Fibroblast of mammary gland (primary cell): ENCODE data around the gene PRR20C.
"Not testable (repeated sequence)": the region's sequence is repeated elsewhere in the genome, so short reads cannot be mapped to it uniquely, and the experiment has no call there.

Source experiments
- DNase-seq: peaks from one replicate; pipeline ENCODE4 v3.0.0-alpha.2; 2010; ENCODE audit warnings: low read depth
- H3K4me3 ChIP-seq: 2 replicates; pipeline ENCODE4 v1.5.1; 2011; ENCODE audit warnings: low read depth, mild to moderate bottlenecking, low read length, moderate library complexity; ENCODE audit not compliant: control insufficient read depth
- TF ChIP-seq, protein P1 (sequence below): conservative IDR thresholded peaks from 2 replicates; pipeline ENCODE4 v1.5.1; 2011; ENCODE audit warnings: low read depth, low read length, inconsistent platforms; ENCODE audit not compliant: control insufficient read depth, insufficient read depth

Gene PRR20C

DNA sequence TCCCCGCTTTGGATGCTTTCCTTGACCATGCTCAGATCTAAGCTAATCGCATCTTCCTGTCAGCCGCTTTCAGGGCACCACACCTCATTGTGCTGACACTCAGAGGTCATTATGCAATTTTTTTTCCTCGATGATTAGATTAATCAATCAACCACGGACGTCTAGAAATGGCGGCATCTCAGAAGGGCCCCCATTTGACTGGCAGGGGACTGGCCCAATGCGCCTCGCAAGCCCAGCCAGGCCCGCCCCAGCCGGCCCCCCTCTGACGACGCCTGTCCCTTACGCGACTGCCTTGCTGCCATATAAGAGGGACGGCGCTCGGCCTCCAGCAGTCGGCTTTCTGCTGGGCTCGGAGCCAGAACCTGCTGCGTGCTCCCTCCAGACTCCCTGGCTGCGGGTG, at the start of gene PRR20C:
PRR20C (plus strand) TSS at position 301 of the 400 bp plus-strand sequence. CDS start 387 bp downstream, outside the sequence.
- DNase-seq, H3K4me3 ChIP-seq: not testable (repeated sequence)

DNA sequence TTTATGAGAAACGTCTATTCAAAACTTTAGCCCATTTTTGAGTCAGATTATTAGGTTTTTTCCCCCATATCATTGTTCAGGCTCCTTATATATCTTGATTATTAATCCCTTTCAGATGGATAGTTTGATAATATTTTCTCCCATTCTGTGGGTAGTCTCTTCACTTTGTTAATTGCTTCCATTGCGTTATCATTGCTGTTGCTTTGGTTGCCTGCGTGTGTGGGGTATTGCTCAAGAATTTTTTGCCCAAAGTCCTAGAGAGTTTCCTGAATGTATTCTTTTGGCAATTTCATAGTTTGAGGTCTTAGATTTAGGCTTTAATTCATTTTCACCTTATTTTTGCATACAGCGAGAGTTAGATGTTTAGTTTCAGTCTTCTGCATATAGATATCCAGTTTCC, 38.9 kb upstream of the PRR20C start:
- DNase-seq, result no peak
- H3K4me3 ChIP-seq, result no peak overlapping the region
- TF ChIP-seq, protein P1, sequence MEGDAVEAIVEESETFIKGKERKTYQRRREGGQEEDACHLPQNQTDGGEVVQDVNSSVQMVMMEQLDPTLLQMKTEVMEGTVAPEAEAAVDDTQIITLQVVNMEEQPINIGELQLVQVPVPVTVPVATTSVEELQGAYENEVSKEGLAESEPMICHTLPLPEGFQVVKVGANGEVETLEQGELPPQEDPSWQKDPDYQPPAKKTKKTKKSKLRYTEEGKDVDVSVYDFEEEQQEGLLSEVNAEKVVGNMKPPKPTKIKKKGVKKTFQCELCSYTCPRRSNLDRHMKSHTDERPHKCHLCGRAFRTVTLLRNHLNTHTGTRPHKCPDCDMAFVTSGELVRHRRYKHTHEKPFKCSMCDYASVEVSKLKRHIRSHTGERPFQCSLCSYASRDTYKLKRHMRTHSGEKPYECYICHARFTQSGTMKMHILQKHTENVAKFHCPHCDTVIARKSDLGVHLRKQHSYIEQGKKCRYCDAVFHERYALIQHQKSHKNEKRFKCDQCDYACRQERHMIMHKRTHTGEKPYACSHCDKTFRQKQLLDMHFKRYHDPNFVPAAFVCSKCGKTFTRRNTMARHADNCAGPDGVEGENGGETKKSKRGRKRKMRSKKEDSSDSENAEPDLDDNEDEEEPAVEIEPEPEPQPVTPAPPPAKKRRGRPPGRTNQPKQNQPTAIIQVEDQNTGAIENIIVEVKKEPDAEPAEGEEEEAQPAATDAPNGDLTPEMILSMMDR, result no peak

DNA sequence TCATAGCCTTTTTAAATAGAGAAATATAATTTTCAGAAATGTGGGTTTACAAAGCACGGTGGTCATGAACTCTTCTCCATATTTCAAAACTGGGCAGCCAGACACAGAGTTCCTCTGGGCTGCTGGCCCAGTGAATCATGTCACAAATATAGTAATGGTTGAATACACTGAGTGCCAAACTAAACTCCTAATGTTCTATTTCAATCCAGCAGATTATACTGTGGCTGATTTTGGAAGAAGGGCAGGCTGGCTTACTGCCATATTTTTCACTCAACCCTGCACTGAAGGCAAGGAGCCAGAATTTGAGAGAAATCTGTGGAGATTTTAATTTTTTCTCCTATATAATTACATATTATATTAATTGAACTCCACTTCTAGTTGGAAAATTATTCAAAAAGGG, 30.2 kb upstream of the PRR20C start:
- TF ChIP-seq, protein P1, result no peak
- DNase-seq, result no peak
- no peak overlapping the region for H3K4me3 ChIP-seq

- no peak overlapping the region for H3K4me3 ChIP-seq
- TF ChIP-seq, protein P1, result no peak
- no peak for DNase-seq
These were observed 25.0 kb upstream of the PRR20C start for GRCh38 chr13:57128909-57129308.

GRCh38 chr13:57136093-57136492, 17.8 kb upstream of the PRR20C start:
- no peak for DNase-seq
- TF ChIP-seq, protein P1, result no peak

DNA sequence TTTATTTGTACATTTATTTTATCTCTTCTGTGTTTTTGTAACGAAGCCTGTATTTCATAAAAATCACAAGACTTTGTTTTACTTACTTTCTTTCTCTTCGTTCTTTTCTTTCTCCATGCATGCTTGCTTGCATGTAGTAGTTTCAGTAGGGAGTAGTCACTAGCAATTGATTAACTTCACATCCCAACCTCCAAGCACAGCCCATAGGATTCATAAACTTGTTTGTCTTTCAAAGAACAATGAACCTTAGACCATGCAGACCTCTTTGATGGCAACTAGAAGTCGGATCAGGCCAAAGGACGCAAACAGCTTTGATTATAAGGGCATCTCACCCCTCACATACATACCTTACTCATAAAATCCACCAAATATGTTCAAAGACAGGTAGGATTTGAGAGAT, 16.3 kb upstream of the PRR20C start:
- no peak for DNase-seq
- no peak overlapping the region for H3K4me3 ChIP-seq
- TF ChIP-seq, protein P1, result no peak

More at GRCh38 chr13:57136093-57136492, 17.8 kb upstream of the PRR20C start:
- no peak overlapping the region for H3K4me3 ChIP-seq

DNA sequence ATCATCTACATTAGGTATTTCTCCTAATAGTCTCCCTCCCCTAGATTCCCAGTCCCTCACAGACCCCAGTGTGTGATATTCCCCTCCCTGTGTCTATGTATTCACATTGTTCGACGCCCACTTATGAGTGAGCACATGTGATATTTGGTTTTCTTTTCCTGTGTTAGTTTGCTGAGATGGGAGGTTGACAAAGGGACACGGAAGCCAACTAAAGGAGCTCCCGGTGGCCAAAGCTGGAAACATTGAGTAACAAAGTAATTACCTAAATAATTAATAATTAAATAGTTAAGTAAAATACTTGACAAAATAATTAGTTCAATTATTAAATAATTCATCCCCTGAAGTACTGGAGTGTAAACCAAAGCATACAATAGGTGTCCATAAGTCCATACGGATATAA, 14.9 kb upstream of the PRR20C start:
- DNase-seq, result no peak
- H3K4me3 ChIP-seq, result no peak overlapping the region
- TF ChIP-seq, protein P1, result no peak

DNA sequence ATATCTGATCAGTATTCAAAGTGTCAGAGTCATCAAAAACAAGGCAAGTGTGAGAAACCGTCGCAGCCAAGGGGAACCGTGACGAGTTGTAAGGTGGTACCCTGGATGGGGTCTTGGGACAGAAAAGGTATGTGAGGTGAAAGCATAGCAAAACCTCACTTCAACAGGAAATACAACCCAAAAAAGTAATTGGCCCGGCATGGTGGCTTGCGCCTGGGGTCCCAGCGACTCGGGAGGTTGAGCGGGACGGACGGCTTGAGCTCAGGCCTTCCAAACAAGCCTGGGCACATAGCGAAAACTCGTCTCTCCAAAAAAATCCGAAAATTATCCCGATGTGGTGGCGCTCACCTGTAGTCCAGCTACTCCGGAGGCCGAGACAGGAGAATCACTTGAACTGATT, 14.1 kb upstream of the PRR20C start:
- DNase-seq, H3K4me3 ChIP-seq: not testable (repeated sequence)

DNA sequence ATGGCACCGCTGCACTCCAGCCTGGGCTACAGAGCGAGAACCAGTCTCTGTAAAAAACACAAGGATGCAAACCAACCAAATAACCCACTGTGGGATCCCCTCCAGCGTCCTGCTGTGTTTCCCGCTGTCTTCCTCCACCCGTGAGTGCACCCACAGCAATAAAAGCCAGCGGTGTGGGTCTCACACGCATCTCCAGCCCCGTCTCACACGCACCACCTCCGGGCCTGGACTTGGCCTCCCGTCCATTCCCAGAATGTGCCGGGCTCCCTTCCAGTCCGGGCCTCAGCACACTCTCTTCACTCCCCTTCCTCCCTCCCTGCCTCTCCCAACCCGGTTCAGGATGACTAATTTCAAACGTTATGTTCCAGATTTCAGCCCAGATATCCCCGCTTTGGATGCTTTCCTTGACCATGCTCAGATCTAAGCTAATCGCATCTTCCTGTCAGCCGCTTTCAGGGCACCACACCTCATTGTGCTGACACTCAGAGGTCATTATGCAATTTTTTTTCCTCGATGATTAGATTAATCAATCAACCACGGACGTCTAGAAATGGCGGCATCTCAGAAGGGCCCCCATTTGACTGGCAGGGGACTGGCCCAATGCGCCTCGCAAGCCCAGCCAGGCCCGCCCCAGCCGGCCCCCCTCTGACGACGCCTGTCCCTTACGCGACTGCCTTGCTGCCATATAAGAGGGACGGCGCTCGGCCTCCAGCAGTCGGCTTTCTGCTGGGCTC, 13.5 kb upstream of the PRR20C start, which contains the start of gene PRR20A:
PRR20A (plus strand) TSS at position 684 of the 734 bp plus-strand sequence. CDS start 387 bp downstream, outside the sequence.
- not testable (repeated sequence) for H3K4me3 ChIP-seq, DNase-seq

GRCh38 chr13:57147188-57147587, 6.7 kb upstream of the PRR20C start, which contains the start of gene PRR20B:
PRR20B (plus strand) TSS chr13:57147488; CDS start chr13:57147875, 387 bp downstream.
- not testable (repeated sequence) for DNase-seq

DNA sequence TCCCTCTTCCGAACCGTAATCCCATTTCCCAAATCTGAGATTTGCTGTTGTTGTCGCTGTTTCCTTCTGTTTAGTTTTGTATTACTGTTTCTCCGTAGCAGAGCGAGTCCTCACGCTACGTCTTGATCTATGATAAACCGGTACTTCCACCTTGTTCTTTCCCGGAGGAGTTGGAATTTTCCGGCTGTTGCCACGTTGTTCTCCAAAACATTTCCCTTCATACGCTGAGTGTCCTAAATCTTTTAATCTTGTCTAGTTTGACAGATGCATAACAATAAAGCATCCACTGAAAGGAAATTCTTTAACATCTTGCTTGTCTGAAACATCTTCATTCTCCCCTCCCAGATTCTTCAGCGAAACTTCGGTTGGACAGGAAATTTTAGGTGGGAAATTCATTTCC, 5.8 kb upstream of the PRR20C start:
- H3K4me3 ChIP-seq, DNase-seq: not testable (repeated sequence)

More at GRCh38 chr13:57147188-57147587, 6.7 kb upstream of the PRR20C start, which contains the start of gene PRR20B:
- not testable (repeated sequence) for H3K4me3 ChIP-seq

- not testable (repeated sequence) for DNase-seq, H3K4me3 ChIP-seq
These were observed 6.5 kb downstream of the PRR20C start, which contains the start of gene PRR20D for GRCh38 chr13:57160332-57160731. PRR20D (plus strand) TSS chr13:57160632; CDS start chr13:57161019, 387 bp downstream.
